Spleen (tissue), 7 donors: ENCODE results near the gene HLCS.

Experiments
- CTCF ChIP-seq, 11 experiments: fragments of 200-600 bp in 7 of 11; fragments of 450-650 bp in 4 of 11; sonication (generic) in 4 of 11; IDR thresholded peaks in 8 of 11; conservative IDR thresholded peaks in 3 of 11; 1 replicate in 7 of 11; 2 replicates in 4 of 11; pipeline versions ENCODE4 v1.4.0 to v1.8.0; 2016 to 2021; ENCODE audit warnings: antibody characterized with exemption in 11 of 11, inconsistent platforms in 4 of 11, mild to moderate bottlenecking in 1 of 11
- POLR2A ChIP-seq, 3 donors: fragments of 450-650 bp; IDR thresholded peaks; one replicate each; pipeline ENCODE4 v1.5.1; 2017; ENCODE audit warnings: antibody characterized with exemption in 3 of 3, mild to moderate bottlenecking in 1 of 3
- POLR2AphosphoS5 ChIP-seq, 3 donors: sonication (generic); formaldehyde crosslinking; IDR thresholded peaks; one replicate each; pipeline ENCODE4 v1.5.1; 2017; ENCODE audit warnings: antibody characterized with exemption in 3 of 3
- donor health status: DM: no; HTN: no; CAD: no; lungs with moderate emphysema.
- donor health status: DM: no; HTN: no; CAD: no.
- donor health status: DM: no; HTN: no; CAD: no.

DNA sequence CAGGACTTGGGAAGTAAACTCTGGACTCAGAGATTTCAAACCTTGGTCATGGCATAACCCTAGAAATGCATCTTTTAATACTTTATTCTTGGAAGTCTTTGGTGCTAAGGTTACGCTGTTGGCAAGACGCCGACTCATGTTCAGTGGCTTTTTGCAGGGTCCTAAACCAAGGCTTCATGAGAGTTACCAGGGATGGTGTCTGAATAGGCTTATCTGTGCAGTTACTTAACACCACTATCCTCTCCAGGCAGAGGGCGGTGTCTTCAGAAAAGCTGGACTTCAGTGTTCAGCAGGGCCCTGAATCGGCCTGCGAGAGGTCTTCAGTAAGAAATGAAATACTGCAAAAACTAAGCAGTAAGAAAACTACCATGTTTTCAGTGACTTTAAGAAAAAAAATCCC is 209.3 kb downstream of the HLCS start:
- no peak for TF ChIP-seq POLR2A (IDR thresholded peaks at IDR 0.05)
- TF ChIP-seq CTCF (IDR thresholded peaks at IDR 0.05 in 8 of 11, conservative IDR thresholded peaks at IDR 0.05 in 3 of 11) = no peak
- TF ChIP-seq POLR2AphosphoS5 (IDR thresholded peaks at IDR 0.05) = no peak
